Measurements from ENCODE around the gene MARF1.
"Not testable (repeated sequence)": the region's sequence is repeated elsewhere in the genome, so short reads cannot be mapped to it uniquely, and the experiment has no call there.

MARF1 gene

GRCh38 chr16:15552507-15552906 is 90.4 kb downstream of the MARF1 start:
- no peak overlapping the region for H3K27ac ChIP-seq

GRCh38 chr16:15548482-15548891 is 94.5 kb downstream of the MARF1 start:
- intact Hi-C loops (cut with DNase I; ENCODE audit: low total_unique reads): no loop called here
- DNase-seq: no peak
- no peak overlapping the region for H3K27ac ChIP-seq
- TF ChIP-seq CTCF (IDR thresholded peaks at IDR 0.05): no peak
- H3K9me3 ChIP-seq: no peaks in the 10 kb centered on the region
- peaks cover 0 to 25% (median 9%) of the 10 kb centered on the region in 4 donors for H3K4me1 ChIP-seq
- no peaks in the 10 kb centered on the region for H3K27me3 ChIP-seq
- H3K4me3 ChIP-seq: no peak overlapping the region
- no peaks in the 10 kb centered on the region for H3K36me3 ChIP-seq

More at GRCh38 chr16:15552507-15552906, 90.4 kb downstream of the MARF1 start:
- Histone ChIP-seq H3K9me3 (no peaks in the 10 kb centered on the region), H3K4me1 (peaks cover 0 to 10% (median 4%) of the 10 kb centered on the region in 4 donors), H3K4me3 (no peak overlapping the region), H3K36me3 (no peaks in the 10 kb centered on the region), H3K27me3 (no peaks in the 10 kb centered on the region)
- intact Hi-C loops (cut with DNase I; ENCODE audit: low total_unique reads): no loop called here
- no peak for TF ChIP-seq CTCF (IDR thresholded peaks at IDR 0.05)
- DNase-seq: no peak

- H3K4me1 ChIP-seq: peaks cover 0 to 28% (median 12%) of the 10 kb centered on the region in 4 donors
- no peak for TF ChIP-seq CTCF (IDR thresholded peaks at IDR 0.05)
- peaks cover 0 to 7% (median 0%) of the 10 kb centered on the region in 3 donors for H3K9me3 ChIP-seq
- H3K27me3 ChIP-seq: no peaks in the 10 kb centered on the region
- intact Hi-C loops (cut with DNase I; ENCODE audit: low total_unique reads): no loop called here
- H3K27ac ChIP-seq: no peak overlapping the region
- no peak for DNase-seq
- H3K4me3 ChIP-seq: no peak overlapping the region
- no peaks in the 10 kb centered on the region for H3K36me3 ChIP-seq
Observed at GRCh38 chr16:15547768-15548096, 95.2 kb downstream of the MARF1 start.

DNA sequence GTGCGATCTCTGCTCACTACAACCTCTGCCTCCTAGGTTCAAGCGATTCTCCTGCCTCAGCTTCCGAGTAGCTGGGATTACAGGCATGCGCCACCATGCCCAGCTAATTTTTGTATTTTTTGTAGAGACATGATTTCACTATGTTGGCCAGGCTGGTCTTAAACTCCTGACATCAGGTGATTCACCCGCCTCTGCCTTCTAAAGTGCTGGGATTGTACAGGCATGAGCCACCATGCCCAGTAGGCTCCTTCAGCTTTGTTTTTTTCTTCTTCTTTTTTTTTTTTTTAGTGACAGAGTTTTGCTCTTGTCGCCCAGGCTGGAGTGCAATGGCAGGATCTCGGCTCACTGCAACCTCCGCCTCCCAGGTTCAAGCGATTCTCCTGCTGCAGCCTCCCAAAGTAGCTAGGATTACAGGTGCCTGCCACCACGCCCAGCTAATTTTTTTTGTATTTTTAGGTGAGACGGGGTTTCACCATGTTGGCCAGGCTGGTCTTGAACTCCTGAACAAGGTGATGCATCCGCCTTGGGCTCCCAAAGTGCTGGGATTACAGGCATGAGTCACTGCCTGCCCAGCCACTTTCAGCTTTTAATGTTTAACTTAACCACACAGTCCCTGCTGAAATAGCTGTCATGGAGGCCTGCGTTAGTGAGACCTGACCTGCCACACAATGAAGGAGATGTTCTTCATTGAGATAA is 95.7 kb downstream of the MARF1 start:
- H3K9me3 ChIP-seq; intact Hi-C loops (cut with DNase I; ENCODE audit: low total_unique reads); DNase-seq: not testable (repeated sequence)

DNA sequence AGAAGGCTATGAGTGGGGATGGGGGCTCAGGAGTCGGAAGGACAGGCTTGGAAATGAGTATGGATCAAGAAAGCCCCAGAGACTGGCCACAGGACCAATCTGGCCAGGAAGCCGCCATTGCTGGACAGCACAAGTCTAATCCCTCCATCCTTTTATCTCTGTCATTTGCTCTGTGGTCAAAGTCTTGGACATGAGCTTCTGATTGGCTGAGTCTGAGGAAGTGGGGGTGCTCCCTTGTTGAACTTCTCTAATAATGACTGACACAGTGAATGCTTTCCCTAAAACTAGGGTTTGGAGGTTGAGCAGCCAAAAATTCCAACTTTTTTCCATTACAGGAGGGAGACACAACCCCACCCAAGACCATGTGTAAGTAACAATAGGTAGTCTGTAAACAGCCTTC is 97.4 kb downstream of the MARF1 start:
- H3K27me3 ChIP-seq: no peaks in the 10 kb centered on the region
- DNase-seq: no peak
- TF ChIP-seq CTCF (IDR thresholded peaks at IDR 0.05): no peak
- H3K9me3 ChIP-seq: peaks cover 0 to 9% (median 0%) of the 10 kb centered on the region in 3 donors
- intact Hi-C loops (cut with DNase I; ENCODE audit: low total_unique reads): no loop called here
- H3K4me1 ChIP-seq: peaks cover 0 to 21% (median 8%) of the 10 kb centered on the region in 4 donors
- no peak overlapping the region for H3K27ac ChIP-seq
- no peak overlapping the region for H3K4me3 ChIP-seq
- no peaks in the 10 kb centered on the region for H3K36me3 ChIP-seq

More for the DNA sequence above, 95.7 kb downstream of the MARF1 start:
- not testable (repeated sequence) for H3K27ac ChIP-seq, H3K27me3 ChIP-seq, H3K4me3 ChIP-seq, H3K36me3 ChIP-seq
- H3K4me1 ChIP-seq: peaks cover 0 to 28% (median 12%) of the 10 kb centered on the region in 4 donors

DNA sequence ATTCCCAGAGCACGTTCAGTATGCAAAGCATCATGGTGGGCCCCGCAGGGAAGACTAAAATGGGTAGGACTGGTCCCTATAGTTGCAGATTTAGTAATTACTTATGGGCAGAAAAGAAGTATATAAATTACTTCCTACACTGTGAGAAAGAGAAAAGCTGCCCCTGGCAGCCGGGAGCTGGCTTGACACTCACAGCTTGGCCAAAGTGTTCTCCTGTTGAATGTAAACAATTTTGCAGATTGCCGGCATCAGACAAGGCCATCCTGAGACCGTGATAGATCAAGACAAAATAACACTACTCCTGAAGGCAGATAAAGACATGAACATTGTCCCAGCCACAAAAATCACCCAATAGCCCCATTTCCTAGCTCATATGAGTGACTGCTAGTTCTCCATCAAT is 98.5 kb downstream of the MARF1 start:
- no peaks in the 10 kb centered on the region for H3K36me3 ChIP-seq

More for the DNA sequence above, 98.5 kb downstream of the MARF1 start:
- peak overlapping the region; percentile 17 to 48 for H3K27ac ChIP-seq
- H3K27me3 ChIP-seq: no peaks in the 10 kb centered on the region
- peaks cover 0 to 18% (median 8%) of the 10 kb centered on the region in 4 donors for H3K4me1 ChIP-seq
- intact Hi-C loops (cut with DNase I; ENCODE audit: low total_unique reads): no loop called here
- H3K4me3 ChIP-seq: no peak overlapping the region
- DNase-seq: no peak
- TF ChIP-seq CTCF (IDR thresholded peaks at IDR 0.05): no peak
- peaks cover 0 to 9% (median 0%) of the 10 kb centered on the region in 3 donors for H3K9me3 ChIP-seq

All from tibial artery (tissue), 4 donors.